B cell (primary cell): Measurements from ENCODE around the gene COG4. TPM values are rescaled to one million over a fixed set of nuclear protein-coding genes. Genes with fewer than 3 reads are reported as not detected.
A peak's percentile ranks its signal among the peaks of the same experiment; 100 is the strongest.

Source experiments
- ATAC-seq: fragments of 200-7000 bp; cut with Tn5 transposase; one replicate; pipeline ENCODE4 v1.10.0; 2021; ENCODE audit warnings: low read depth, mild to moderate bottlenecking, moderate number of reproducible peaks, moderate library complexity
- CTCF ChIA-PET: fragments of 350-600 bp; sonication (Branson Sonifier 250); formaldehyde crosslinking; loops from one replicate; lab custom pipeline; 2021; ENCODE audit warnings: antibody characterized with exemption, inconsistent platforms; lab: Charles Lee
- POLR2A ChIA-PET: fragments of 350-600 bp; sonication (Branson Sonifier 250); formaldehyde crosslinking; loops from one replicate; lab custom pipeline; 2021; ENCODE audit warnings: antibody characterized with exemption; lab: Charles Lee
- DNase-seq: peaks from one replicate; pipeline ENCODE4 v3.0.0; 2013
- H2AFZ ChIP-seq: 2 replicates; pipeline ENCODE4 v1.6.1; 2012; ENCODE audit warnings: mild to moderate bottlenecking, low read depth, low read length; ENCODE audit not compliant: insufficient read depth, poor library complexity, severe bottlenecking
- H3K27ac ChIP-seq, 2 donors: 1 replicate in 1 of 2; 2 replicates in 1 of 2; pipeline ENCODE4 v1.5.1; 2012 to 2013; ENCODE audit warnings: low read length in 2 of 2, mild to moderate bottlenecking in 2 of 2, moderate library complexity in 1 of 2
- H3K27me3 ChIP-seq, 4 experiments: fragments of 200-600 bp in 1 of 4; sonication (generic) in 1 of 4; replicated peaks in 1 of 4; 1 replicate in 2 of 4; 2 replicates in 2 of 4; pipeline versions ENCODE4 v1.6.1 to v1.7.0; 2013 to 2016; ENCODE audit warnings: low read length in 3 of 4, mild to moderate bottlenecking in 2 of 4, mixed read lengths in 1 of 4, moderate library complexity in 1 of 4; ENCODE audit not compliant: insufficient read depth in 4 of 4, control insufficient read depth in 3 of 4; ENCODE audit errors: control extremely low read depth in 1 of 4
- H3K36me3 ChIP-seq, 2 experiments: replicated peaks in 1 of 2; 1 replicate in 1 of 2; 2 replicates in 1 of 2; pipeline versions ENCODE4 v1.6.1 to v1.7.1; 2013; ENCODE audit warnings: low read length in 1 of 2; ENCODE audit not compliant: insufficient read depth in 2 of 2, control insufficient read depth in 1 of 2; ENCODE audit errors: control extremely low read depth in 1 of 2, extremely low read depth in 1 of 2
- H3K4me1 ChIP-seq, 2 donors: fragments of 200-600 bp in 1 of 2; sonication (generic) in 1 of 2; 1 replicate in 1 of 2; 2 replicates in 1 of 2; pipeline versions ENCODE4 v1.5.1 to v1.6.1; 2013 to 2017; ENCODE audit warnings: low read length in 2 of 2; ENCODE audit not compliant: control insufficient read depth in 2 of 2, insufficient read depth in 2 of 2
- H3K4me2 ChIP-seq: replicated peaks from 2 replicates; pipeline ENCODE3; 2012; ENCODE audit warnings: mild to moderate bottlenecking, low read depth, low read length; ENCODE audit not compliant: poor library complexity, severe bottlenecking
- H3K4me3 ChIP-seq, 5 experiments: fragments of 200-600 bp in 1 of 5; sonication (generic) in 1 of 5; 1 replicate in 3 of 5; 2 replicates in 2 of 5; pipeline versions ENCODE4 v1.5.1 to v1.7.0; 2011 to 2016; ENCODE audit warnings: low read length in 4 of 5, mild to moderate bottlenecking in 4 of 5, low read depth in 2 of 5, control low read depth in 1 of 5, moderate library complexity in 1 of 5; ENCODE audit not compliant: insufficient read depth in 1 of 5; ENCODE audit errors: control extremely low read depth in 1 of 5, extremely low read depth in 1 of 5
- H3K79me2 ChIP-seq: fragments of 200-600 bp; sonication (generic); one replicate; pipeline ENCODE4 v1.6.0; 2016; ENCODE audit warnings: low read length; ENCODE audit not compliant: control insufficient read depth, insufficient read depth
- H3K9ac ChIP-seq: fragments of 200-600 bp; sonication (generic); 2 replicates; pipeline ENCODE4 v1.6.1; 2017; ENCODE audit warnings: mild to moderate bottlenecking, low read length, moderate library complexity
- H3K9me3 ChIP-seq, 3 donors: one replicate each; pipeline versions ENCODE4 v1.6.1 to v1.7.1; 2013; ENCODE audit warnings: low read length in 2 of 3; ENCODE audit not compliant: control insufficient read depth in 2 of 3, insufficient read depth in 1 of 3; ENCODE audit errors: control extremely low read depth in 1 of 3
- H4K20me1 ChIP-seq: 2 replicates; pipeline ENCODE4 v1.6.0; 2012; ENCODE audit warnings: mild to moderate bottlenecking, low read length; ENCODE audit not compliant: insufficient read depth, control insufficient read depth, poor library complexity, severe bottlenecking
- H3K27ac Mint-ChIP-seq: one replicate; pipeline ENCODE4 v1.8.0; 2021; ENCODE audit warnings: mixed read lengths
- H3K27me3 Mint-ChIP-seq: one replicate; pipeline ENCODE4 v1.8.0; 2021; ENCODE audit warnings: mixed read lengths
- H3K4me1 Mint-ChIP-seq: one replicate; pipeline ENCODE4 v1.8.0; 2021; ENCODE audit warnings: mixed read lengths
- H3K4me3 Mint-ChIP-seq: one replicate; pipeline ENCODE4 v1.8.0; 2021; ENCODE audit warnings: mixed read lengths
- H3K9me3 Mint-ChIP-seq: one replicate; pipeline ENCODE4 v1.8.0; 2022; ENCODE audit warnings: mixed read lengths; ENCODE audit not compliant: insufficient read depth
- WGBS: methylation state at CpG from one replicate; pipeline ENCODE4 v1.1.5; 2013; ENCODE audit warnings: missing lambda C conversion rate; ENCODE audit not compliant: insufficient coverage; 5-methylcytosine and 5-hydroxymethylcytosine counted together
- intact Hi-C: fragments of 100-400 bp; cut with micrococcal nuclease; formaldehyde crosslinking; loops from one replicate; pipeline ENCODE4 v1.10.0; 2022
- polyA plus RNA-seq: library from polyadenylated mRNA; depleted of rRNA; stranded (reverse); fragments of >200 nt; gene quantifications from 2 replicates; pipeline ENCODE4 v1.2.3, GENCODE V29; 2012
- total RNA-seq, 2 donors: library from RNA; stranded (reverse); fragments of 120-200 nt in 1 of 2; gene quantifications; 1 replicate in 1 of 2; 2 replicates in 1 of 2; pipeline versions ENCODE4 v1.2.3 to v1.2.4, GENCODE V29; 2013 to 2022
- TF ChIP-seq, protein P1 (sequence below): fragments of 200-600 bp; IDR thresholded peaks from one replicate; pipeline ENCODE4 v1.8.0; 2022; ENCODE audit warnings: antibody characterized with exemption, mild to moderate bottlenecking

Gene COG4
- total and polyA plus RNA-seq, 2 donors (not counting 1 experiment from before 2014, with no cell fraction given) = 49.4 to 60.6 TPM

DNA sequence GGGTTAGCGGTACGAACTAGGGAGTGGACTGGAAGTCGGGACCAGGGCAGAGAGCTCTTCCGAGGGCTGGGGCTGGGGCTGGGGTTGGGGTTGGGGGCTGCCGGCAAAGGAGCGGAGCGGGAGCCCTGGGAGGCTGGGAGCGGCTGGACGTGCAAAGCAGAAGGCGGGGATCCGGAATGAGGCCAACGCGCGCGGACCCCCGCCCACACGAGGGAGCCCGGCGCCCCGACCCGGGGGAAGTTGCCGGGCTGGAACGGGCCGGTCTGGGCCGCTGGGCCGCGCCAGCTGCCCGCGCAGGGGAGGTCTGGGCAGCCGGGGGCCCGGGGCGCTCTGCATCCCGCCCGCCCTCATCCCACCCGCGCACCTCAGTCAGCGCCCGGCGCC is 84.8 kb downstream of the COG4 start:
- H3K9me3 ChIP-seq = no peaks in the 10 kb centered on the region
- H3K27ac Mint-ChIP-seq = peak overlapping the region; percentile 90
- peaks cover 0 to 2% of the 10 kb centered on the region in 2 experiments for H3K36me3 ChIP-seq
- H3K79me2 ChIP-seq = peaks cover 42% of the 10 kb centered on the region
- H3K27me3 Mint-ChIP-seq = no peaks in the 10 kb centered on the region
- no peak for ATAC-seq
- under 1% methylated on average over 37 of the region's 39 CpGs for whole genome bisulfite sequencing
- ChIA-PET POLR2A (interaction anchor here (0.5 to 3.3 kb wide), 10 partner anchors 9 to 150 kb away, joined by 3 to 23 read pairs (median 6); partner anchors contain the start of genes AARS1 and FCSK), CTCF (interaction anchor here (1.2 to 3.6 kb wide), 2 partner anchors 35 to 58 kb away, joined by 3 to 13 read pairs; no protein-coding TSS in a partner anchor)
- peaks cover 45% of the 10 kb centered on the region for H3K4me1 Mint-ChIP-seq
- peaks cover 19% of the 10 kb centered on the region for H4K20me1 ChIP-seq
- TF ChIP-seq, protein P1, sequence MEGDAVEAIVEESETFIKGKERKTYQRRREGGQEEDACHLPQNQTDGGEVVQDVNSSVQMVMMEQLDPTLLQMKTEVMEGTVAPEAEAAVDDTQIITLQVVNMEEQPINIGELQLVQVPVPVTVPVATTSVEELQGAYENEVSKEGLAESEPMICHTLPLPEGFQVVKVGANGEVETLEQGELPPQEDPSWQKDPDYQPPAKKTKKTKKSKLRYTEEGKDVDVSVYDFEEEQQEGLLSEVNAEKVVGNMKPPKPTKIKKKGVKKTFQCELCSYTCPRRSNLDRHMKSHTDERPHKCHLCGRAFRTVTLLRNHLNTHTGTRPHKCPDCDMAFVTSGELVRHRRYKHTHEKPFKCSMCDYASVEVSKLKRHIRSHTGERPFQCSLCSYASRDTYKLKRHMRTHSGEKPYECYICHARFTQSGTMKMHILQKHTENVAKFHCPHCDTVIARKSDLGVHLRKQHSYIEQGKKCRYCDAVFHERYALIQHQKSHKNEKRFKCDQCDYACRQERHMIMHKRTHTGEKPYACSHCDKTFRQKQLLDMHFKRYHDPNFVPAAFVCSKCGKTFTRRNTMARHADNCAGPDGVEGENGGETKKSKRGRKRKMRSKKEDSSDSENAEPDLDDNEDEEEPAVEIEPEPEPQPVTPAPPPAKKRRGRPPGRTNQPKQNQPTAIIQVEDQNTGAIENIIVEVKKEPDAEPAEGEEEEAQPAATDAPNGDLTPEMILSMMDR = no peak
- peak overlapping the region; percentile 91 for H3K4me3 Mint-ChIP-seq
- H3K4me3 ChIP-seq = peak overlapping the region; percentile 66 to 77 (median 71)
- H3K9ac ChIP-seq = peak overlapping the region; percentile 77
- intact Hi-C loops = loop anchor here (2.0 kb wide), 2 partner anchors 22 to 34 kb away; no protein-coding TSS in a partner anchor
- DNase-seq = no peak
- H2AFZ ChIP-seq = peak overlapping the region; percentile 60
- H3K4me1 ChIP-seq = peaks cover 41 to 47% of the 10 kb centered on the region in 2 donors
- peak overlapping the region; percentile 100 for H3K4me2 ChIP-seq
- H3K27me3 ChIP-seq = no peaks in the 10 kb centered on the region
- peak overlapping the region in 1 of 2 donors; percentile 47 for H3K27ac ChIP-seq
- no peaks in the 10 kb centered on the region for H3K9me3 Mint-ChIP-seq
